GM23248 (cell line): ENCODE data around the gene WDR93.

Experiments
- EZH2 ChIP-seq: fragments of 200-600 bp; sonication (generic); IDR thresholded peaks from 2 replicates; pipeline ENCODE4 v1.6.1; 2018; ENCODE audit warnings: antibody characterized with exemption, mild to moderate bottlenecking; ENCODE audit not compliant: insufficient read depth, poor library complexity, severe bottlenecking
- EZH2phosphoT487 ChIP-seq: fragments of 200-600 bp; sonication (generic); IDR thresholded peaks from 2 replicates; pipeline ENCODE4 v1.6.1; 2018; ENCODE audit warnings: antibody characterized with exemption, moderate library complexity, mild to moderate bottlenecking, low read depth; ENCODE audit not compliant: insufficient read depth

- TF ChIP-seq EZH2phosphoT487 = no peak
- no peak for TF ChIP-seq EZH2
Measured at GRCh38 chr15:89666858-89667705, 23.5 kb upstream of the WDR93 start.
